GM21381 (cell line): ENCODE results near the gene LAMB4.

ENCODE experiments used
- ATAC-seq: cut with Tn5 transposase; IDR thresholded peaks from one replicate; pipeline ENCODE4 v1.9.1; 2021; ENCODE audit warnings: mild to moderate bottlenecking, moderate library complexity; ENCODE audit not compliant: unreplicated experiment

Gene LAMB4

GRCh38 chr7:108112683-108113082 is 17.5 kb downstream of the LAMB4 start:
- ATAC-seq, result no peak

- ATAC-seq, result no peak
Observed at GRCh38 chr7:108109221-108109908, 20.8 kb downstream of the LAMB4 start.

GRCh38 chr7:108108131-108108530 is 22.0 kb downstream of the LAMB4 start:
- ATAC-seq, result no peak

GRCh38 chr7:108104324-108104723 is 25.8 kb downstream of the LAMB4 start:
- no peak for ATAC-seq

GRCh38 chr7:108103558-108104298 is 26.4 kb downstream of the LAMB4 start:
- no peak for ATAC-seq

GRCh38 chr7:108102671-108103312 is 27.4 kb downstream of the LAMB4 start:
- no peak for ATAC-seq

- no peak for ATAC-seq
Observed at GRCh38 chr7:108101759-108102158, 28.4 kb downstream of the LAMB4 start.

GRCh38 chr7:108099713-108100112 is 30.4 kb downstream of the LAMB4 start:
- ATAC-seq, result no peak

- no peak for ATAC-seq
Observed at GRCh38 chr7:108097703-108098102, 32.5 kb downstream of the LAMB4 start.

GRCh38 chr7:108096996-108097395 is 33.2 kb downstream of the LAMB4 start:
- ATAC-seq, result no peak

GRCh38 chr7:108094933-108095710 is 35.0 kb downstream of the LAMB4 start:
- ATAC-seq, result no peak

- no peak for ATAC-seq
Observed at GRCh38 chr7:108094346-108094745, 35.8 kb downstream of the LAMB4 start.

- no peak for ATAC-seq
Observed at GRCh38 chr7:108093851-108094331, 36.3 kb downstream of the LAMB4 start.

GRCh38 chr7:108093341-108093740 is 36.8 kb downstream of the LAMB4 start:
- ATAC-seq, result no peak

- no peak for ATAC-seq
Observed at GRCh38 chr7:108091461-108091831, 38.7 kb downstream of the LAMB4 start.

- no peak for ATAC-seq
Observed at GRCh38 chr7:108090791-108091460, 39.2 kb downstream of the LAMB4 start.

- ATAC-seq, result no peak
Observed at GRCh38 chr7:108089381-108089780, 40.8 kb downstream of the LAMB4 start.

- no peak for ATAC-seq
Observed at GRCh38 chr7:108088729-108089128, 41.4 kb downstream of the LAMB4 start.

GRCh38 chr7:108087778-108088177 is 42.4 kb downstream of the LAMB4 start:
- ATAC-seq, result no peak

GRCh38 chr7:108086962-108087361 is 43.2 kb downstream of the LAMB4 start:
- ATAC-seq, result no peak

GRCh38 chr7:108086546-108086945 is 43.6 kb downstream of the LAMB4 start:
- no peak for ATAC-seq
